H1 (cell line): ENCODE data around the gene CCDC74A. TPM values are rescaled to one million over a fixed set of nuclear protein-coding genes. Genes with fewer than 3 reads are reported as not detected.
"Not testable (repeated sequence)": the region's sequence is repeated elsewhere in the genome, so short reads cannot be mapped to it uniquely, and the experiment has no call there.

ENCODE experiments used
- CTCF ChIA-PET: fragments of 300-600 bp; sonication (Branson Sonifier 250); formaldehyde crosslinking; loops from one replicate; lab custom pipeline; 2021; ENCODE audit not compliant: partially characterized antibody; lab: Charles Lee
- POLR2A ChIA-PET: fragments of 300-600 bp; sonication (Branson Sonifier 250); formaldehyde crosslinking; loops from one replicate; lab custom pipeline; 2021; ENCODE audit warnings: inconsistent platforms; ENCODE audit not compliant: partially characterized antibody; lab: Charles Lee
- DNase-seq, 2 experiments: peaks; one replicate each; pipeline versions ENCODE4 v3.0.0 to v3.0.0-alpha.2; 2010 to 2022; ENCODE audit warnings: low spot score in 2 of 2, low read depth in 1 of 2, mixed read lengths in 1 of 2
- FAIRE-seq: peaks from 2 replicates; lab custom pipeline; 2011; peaks lifted over from hg19 to GRCh38; lab: Jason Lieb, UNC
- H2AFZ ChIP-seq: 2 replicates; pipeline ENCODE4 v1.8.1; 2012; ENCODE audit warnings: low read length, inconsistent platforms
- H2AK5ac ChIP-seq: 2 replicates; pipeline ENCODE4 v1.6.1; 2013; ENCODE audit warnings: low read depth, low read length
- H2BK120ac ChIP-seq: replicated peaks from 2 replicates; pipeline ENCODE3; 2013; ENCODE audit warnings: low read depth, low read length, inconsistent platforms
- H2BK12ac ChIP-seq: 2 replicates; pipeline ENCODE4 v1.6.1; 2013; ENCODE audit warnings: low read depth, low read length
- H2BK15ac ChIP-seq: 2 replicates; pipeline ENCODE4 v1.6.1; 2013; ENCODE audit warnings: low read length
- H2BK20ac ChIP-seq: 2 replicates; pipeline ENCODE4 v1.6.1; 2013; ENCODE audit warnings: low read length
- H2BK5ac ChIP-seq: 2 replicates; pipeline ENCODE4 v1.6.1; 2013; ENCODE audit warnings: low read depth, low read length
- H3K14ac ChIP-seq: 2 replicates; pipeline ENCODE4 v1.6.1; 2013; ENCODE audit warnings: inconsistent platforms; ENCODE audit not compliant: insufficient read length
- H3K18ac ChIP-seq: 2 replicates; pipeline ENCODE4 v1.6.1; 2013; ENCODE audit warnings: low read length; ENCODE audit errors: extremely low read depth
- H3K23ac ChIP-seq: 2 replicates; pipeline ENCODE4 v1.6.1; 2013; ENCODE audit warnings: inconsistent platforms; ENCODE audit not compliant: insufficient read length
- H3K23me2 ChIP-seq: 2 replicates; pipeline ENCODE4 v1.6.1; 2013; ENCODE audit warnings: low read depth, low read length
- H3K27ac ChIP-seq: 2 replicates; pipeline ENCODE4 v1.6.1; 2011; ENCODE audit warnings: low read depth, low read length, inconsistent platforms
- H3K27me3 ChIP-seq, 4 experiments: replicated peaks in 1 of 4; 1 replicate in 1 of 4; 2 replicates in 3 of 4; pipeline versions ENCODE4 v1.6.1 to v1.8.1; 2011 to 2013; ENCODE audit warnings: low read length in 3 of 4, mild to moderate bottlenecking in 3 of 4, inconsistent platforms in 2 of 4, mixed read lengths in 2 of 4, moderate library complexity in 1 of 4; ENCODE audit not compliant: control insufficient read depth in 3 of 4, insufficient read depth in 3 of 4; ENCODE audit errors: extremely low read depth in 1 of 4
- H3K36me3 ChIP-seq, 4 experiments: 2 replicates each; pipeline versions ENCODE4 v1.6.1 to v1.8.1; 2011 to 2013; ENCODE audit warnings: mild to moderate bottlenecking in 4 of 4, low read length in 3 of 4, moderate library complexity in 2 of 4, control low read depth in 1 of 4, inconsistent platforms in 1 of 4; ENCODE audit not compliant: insufficient read depth in 4 of 4, control insufficient read depth in 2 of 4
- H3K4ac ChIP-seq: replicated peaks from 2 replicates; pipeline ENCODE3; 2013; ENCODE audit warnings: low read length, low read depth, mixed read lengths, inconsistent platforms; ENCODE audit not compliant: insufficient read length
- H3K4me1 ChIP-seq, 4 experiments: replicated peaks in 1 of 4; 1 replicate in 1 of 4; 2 replicates in 3 of 4; pipeline versions ENCODE4 v1.6.1 to v1.8.1; 2011 to 2013; ENCODE audit warnings: low read length in 3 of 4, inconsistent platforms in 2 of 4, mixed read lengths in 1 of 4; ENCODE audit not compliant: insufficient read depth in 4 of 4, control insufficient read depth in 3 of 4
- H3K4me2 ChIP-seq, 2 experiments: 2 replicates each; pipeline versions ENCODE4 v1.6.1 to v1.8.1; 2011 to 2013; ENCODE audit warnings: low read depth in 2 of 2, low read length in 2 of 2, control low read depth in 1 of 2, inconsistent platforms in 1 of 2, mild to moderate bottlenecking in 1 of 2; ENCODE audit not compliant: insufficient read depth in 1 of 2
- H3K4me3 ChIP-seq, 4 experiments: fragments of 200-600, 300-600 bp in 1 of 4; sonication (generic), shearing (Covaris generic), sonication (Bioruptor Twin) in 1 of 4; 2 replicates each; pipeline versions ENCODE4 v1.5.1 to v1.8.1; 2011 to 2016; ENCODE audit warnings: low read length in 4 of 4, low read depth in 3 of 4, control low read depth in 2 of 4, inconsistent platforms in 2 of 4, mild to moderate bottlenecking in 2 of 4, mixed read lengths in 1 of 4, moderate library complexity in 1 of 4; ENCODE audit not compliant: insufficient read depth in 2 of 4; ENCODE audit errors: extremely low read depth in 1 of 4
- H3K56ac ChIP-seq: replicated peaks from 2 replicates; pipeline ENCODE3; 2013; ENCODE audit warnings: low read depth, mild to moderate bottlenecking, mixed read lengths, low read length, inconsistent platforms; ENCODE audit not compliant: insufficient read length
- H3K79me1 ChIP-seq: 2 replicates; pipeline ENCODE4 v1.6.1; 2013; ENCODE audit warnings: low read depth, low read length, control low read depth
- H3K79me2 ChIP-seq, 2 experiments: 2 replicates each; pipeline versions ENCODE4 v1.6.1 to v1.8.1; 2012 to 2013; ENCODE audit warnings: low read length in 2 of 2, mild to moderate bottlenecking in 2 of 2, inconsistent platforms in 1 of 2; ENCODE audit not compliant: insufficient read depth in 2 of 2, control insufficient read depth in 1 of 2
- H3K9ac ChIP-seq, 4 experiments: replicated peaks in 1 of 4; 1 replicate in 1 of 4; 2 replicates in 3 of 4; pipeline versions ENCODE4 v1.6.1 to v1.8.1; 2011 to 2013; ENCODE audit warnings: low read depth in 3 of 4, low read length in 3 of 4, control low read depth in 2 of 4, mild to moderate bottlenecking in 2 of 4, moderate library complexity in 2 of 4, inconsistent platforms in 1 of 4; ENCODE audit errors: extremely low read depth in 1 of 4
- H3K9me3 ChIP-seq, 2 experiments: 2 replicates each; pipeline versions ENCODE4 v1.6.1 to v1.8.1; 2012 to 2013; ENCODE audit warnings: mild to moderate bottlenecking in 2 of 2, moderate library complexity in 2 of 2, control low read depth in 1 of 2, inconsistent platforms in 1 of 2, low read depth in 1 of 2, low read length in 1 of 2, mixed read lengths in 1 of 2; ENCODE audit not compliant: insufficient read depth in 2 of 2
- H4K20me1 ChIP-seq, 2 experiments: replicated peaks in 1 of 2; 2 replicates each; pipeline versions ENCODE3 to v1.8.1; 2011 to 2013; ENCODE audit warnings: inconsistent platforms in 2 of 2, low read length in 2 of 2, mild to moderate bottlenecking in 1 of 2; ENCODE audit not compliant: insufficient read depth in 2 of 2, control insufficient read depth in 1 of 2
- H4K5ac ChIP-seq: 2 replicates; pipeline ENCODE4 v1.6.1; 2013; ENCODE audit warnings: low read length, low read depth, mixed read lengths, inconsistent platforms; ENCODE audit not compliant: insufficient read length
- H4K8ac ChIP-seq: 2 replicates; pipeline ENCODE4 v1.8.0; 2013; ENCODE audit warnings: mild to moderate bottlenecking, moderate library complexity, low read length, inconsistent platforms; ENCODE audit not compliant: insufficient read depth; ENCODE audit errors: extremely low read depth
- H4K91ac ChIP-seq: replicated peaks from 2 replicates; pipeline ENCODE3; 2013; ENCODE audit warnings: low read length, mixed read lengths, inconsistent platforms; ENCODE audit not compliant: insufficient read length
- WGBS, 2 experiments: shearing (Covaris generic) in 1 of 2; methylation state at CpG; one replicate each; pipeline versions ENCODE4 v1.1.6 to v1.1.7; 2013 to 2015; ENCODE audit warnings: low lambda C conversion rate in 2 of 2, mixed read lengths in 2 of 2, inconsistent platforms in 1 of 2, low coverage in 1 of 2, missing lambda C conversion rate in 1 of 2; ENCODE audit not compliant: insufficient replicate concordance in 2 of 2, insufficient coverage in 1 of 2, insufficient read length in 1 of 2; ENCODE audit errors: extremely low coverage in 1 of 2, missing lambda C conversion rate in 1 of 2; 5-methylcytosine and 5-hydroxymethylcytosine counted together
- polyA plus RNA-seq, 7 experiments: library from polyadenylated mRNA; depleted of rRNA in 3 of 7; stranded (reverse) in 5 of 7; unstranded in 2 of 7; fragments of >200 nt in 5 of 7; fragments of 200-250 nt in 2 of 7; gene quantifications; 1 replicate in 5 of 7; 2 replicates in 1 of 7; 4 replicates in 1 of 7; pipeline versions ENCODE4 v1.2.1 to v1.2.3, GENCODE V29; 2011 to 2013; ENCODE audit warnings: missing spikeins in 2 of 7, mixed read lengths in 2 of 7
- total RNA-seq: library from RNA; stranded (reverse); fragmentation: NEBNext Ultra II Directional; extraction: Animal tissue kit (Norgen Biotek cat#: 25700); gene quantifications from 2 replicates; pipeline ENCODE4 v1.2.1, GENCODE V29; 2021

Gene CCDC74A
- total and polyA plus RNA-seq, 2 of the 8 experiments (the other 6 are each of a cell fraction or from before 2014, with no cell fraction given), result 18.1 to 21.0 TPM

DNA sequence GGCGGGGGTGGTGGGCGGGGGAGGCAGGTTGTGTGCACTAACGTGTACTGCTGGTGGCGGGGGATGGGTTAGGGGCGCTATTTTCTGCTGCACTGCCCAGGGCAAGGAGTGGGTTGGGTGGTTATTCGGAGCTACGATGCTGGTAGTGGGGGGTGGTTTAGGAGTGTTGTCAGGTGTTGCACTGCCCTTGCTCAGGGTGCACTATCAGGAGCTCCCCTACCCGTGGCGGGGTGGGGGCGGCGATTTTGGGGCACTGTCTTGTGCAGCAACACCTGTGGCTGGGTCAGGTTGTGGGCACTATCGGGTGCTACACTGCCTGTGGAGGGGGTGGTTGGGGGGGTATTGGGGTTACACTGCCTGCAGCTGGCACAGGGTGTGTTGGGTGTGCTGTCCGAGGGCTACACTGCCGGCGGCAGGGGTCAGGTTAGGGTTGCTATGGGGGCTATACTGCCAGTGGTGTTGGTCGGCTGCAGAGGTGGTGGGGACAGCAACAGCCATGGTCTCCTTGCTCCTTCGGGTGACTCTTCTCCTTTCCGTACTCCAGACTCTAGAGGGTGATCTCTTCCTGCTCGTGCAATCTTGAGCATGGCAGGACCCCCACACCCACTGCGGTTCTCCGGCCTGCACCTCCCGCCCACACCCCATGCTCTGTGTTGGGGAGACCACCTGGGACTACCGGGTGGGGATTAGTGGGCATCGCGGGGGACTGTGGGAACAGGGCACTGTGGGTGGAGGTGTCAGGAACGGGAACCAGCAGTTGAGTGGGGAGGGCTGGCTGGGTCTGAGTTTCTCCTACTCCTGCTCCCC, 16.5 kb downstream of the CCDC74A start:
- CTCF ChIA-PET, result interaction anchor here (0.7 kb wide), 1 partner anchor 597 kb away, joined by 3 read pairs; no protein-coding TSS in a partner anchor

More for the DNA sequence above, 16.5 kb downstream of the CCDC74A start:
- not testable (repeated sequence) for H2AFZ ChIP-seq, FAIRE-seq, H3K9me3 ChIP-seq, H4K91ac ChIP-seq, H3K27me3 ChIP-seq, H3K79me1 ChIP-seq, H3K27ac ChIP-seq, H3K4me1 ChIP-seq, H3K36me3 ChIP-seq, H3K56ac ChIP-seq, H4K5ac ChIP-seq, H2BK12ac ChIP-seq, H2BK15ac ChIP-seq, H3K14ac ChIP-seq, H2AK5ac ChIP-seq, H2BK20ac ChIP-seq, H3K4me3 ChIP-seq, H3K9ac ChIP-seq, H4K20me1 ChIP-seq, DNase-seq, H3K23me2 ChIP-seq, H3K4ac ChIP-seq, H4K8ac ChIP-seq, H2BK120ac ChIP-seq, H3K18ac ChIP-seq, H3K4me2 ChIP-seq, H3K23ac ChIP-seq, H3K79me2 ChIP-seq, H2BK5ac ChIP-seq
- WGBS, 2 experiments, result 89% methylated on average over 9 of the region's 26 CpGs; no CpG with 5 or more reads in 1 of the 2 experiments
- POLR2A ChIA-PET, result interaction anchor here (0.7 to 1.5 kb wide), 2 partner anchors 51 to 203 kb away, joined by 3 to 4 read pairs; no protein-coding TSS in a partner anchor
